Stimulated activated naive CD4-positive, alpha-beta T cell treated with Interleukin-2 at 50 U/mL for 16 hours (primary cell): ENCODE data around the gene FMN1.

ENCODE experiments used
- DNase-seq: peaks from one replicate; lab custom pipeline; 2025; lab: John Stamatoyannopoulos, UW

The FMN1 gene

GRCh38 chr15:32880642-32881041 is 313.9 kb downstream of the FMN1 start:
- DNase-seq, result no peak

GRCh38 chr15:32879980-32880379 is 314.5 kb downstream of the FMN1 start:
- DNase-seq, result no peak

GRCh38 chr15:32878869-32879805 is 315.4 kb downstream of the FMN1 start:
- DNase-seq, result no peak

GRCh38 chr15:32878342-32878741 is 316.2 kb downstream of the FMN1 start:
- no peak for DNase-seq

- DNase-seq, result no peak
Measured at GRCh38 chr15:32877252-32878019, 317.1 kb downstream of the FMN1 start.

- no peak for DNase-seq
Measured at GRCh38 chr15:32873284-32874114, 321.0 kb downstream of the FMN1 start.

GRCh38 chr15:32872621-32873283 is 321.8 kb downstream of the FMN1 start:
- no peak for DNase-seq

- no peak for DNase-seq
Measured at GRCh38 chr15:32871883-32872282, 322.6 kb downstream of the FMN1 start.

GRCh38 chr15:32870240-32871033 is 324.1 kb downstream of the FMN1 start:
- no peak for DNase-seq

- no peak for DNase-seq
Measured at GRCh38 chr15:32869776-32870175, 324.7 kb downstream of the FMN1 start.

GRCh38 chr15:32867313-32867626 is 327.2 kb downstream of the FMN1 start:
- no peak for DNase-seq

- no peak for DNase-seq
Measured at GRCh38 chr15:32866454-32867312, 327.8 kb downstream of the FMN1 start.

- no peak for DNase-seq
Measured at GRCh38 chr15:32864841-32865240, 329.7 kb downstream of the FMN1 start.

- no peak for DNase-seq
Measured at GRCh38 chr15:32864051-32864450, 330.5 kb downstream of the FMN1 start.

- no peak for DNase-seq
Measured at GRCh38 chr15:32861761-32862160, 332.8 kb downstream of the FMN1 start.

GRCh38 chr15:32861174-32861573 is 333.3 kb downstream of the FMN1 start:
- no peak for DNase-seq

- DNase-seq, result no peak
Measured at GRCh38 chr15:32859996-32860395, 334.5 kb downstream of the FMN1 start.

- DNase-seq, result no peak
Measured at GRCh38 chr15:32859251-32859650, 335.3 kb downstream of the FMN1 start.

- DNase-seq, result no peak
Measured at GRCh38 chr15:32857732-32858131, 336.8 kb downstream of the FMN1 start.

- DNase-seq, result no peak
Measured at GRCh38 chr15:32856753-32857152, 337.8 kb downstream of the FMN1 start.
